ENCODE results near the gene GPR108.

GPR108 gene

GRCh38 chr19:6700586-6701316 is 36.6 kb downstream of the GPR108 start:
- DNase-seq: no peak

- no peak for DNase-seq
Observed at GRCh38 chr19:6699935-6700334, 37.4 kb downstream of the GPR108 start.

- no peak for DNase-seq
Observed at GRCh38 chr19:6697291-6697690, 40.1 kb downstream of the GPR108 start.

- no peak for DNase-seq
Observed at GRCh38 chr19:6696239-6696820, 41.0 kb downstream of the GPR108 start.

- DNase-seq: no peak
Observed at GRCh38 chr19:6694147-6694815, 43.1 kb downstream of the GPR108 start.

GRCh38 chr19:6693681-6694080 is 43.7 kb downstream of the GPR108 start:
- no peak for DNase-seq

- no peak for DNase-seq
Observed at GRCh38 chr19:6693056-6693471, 44.3 kb downstream of the GPR108 start.

GRCh38 chr19:6692027-6692426 is 45.4 kb downstream of the GPR108 start:
- DNase-seq: no peak

- no peak for DNase-seq
Observed at GRCh38 chr19:6691342-6691741, 46.0 kb downstream of the GPR108 start.

- no peak for DNase-seq
Observed at GRCh38 chr19:6690160-6690885, 47.1 kb downstream of the GPR108 start.

GRCh38 chr19:6687114-6687513 is 50.3 kb downstream of the GPR108 start:
- no peak for DNase-seq

- no peak for DNase-seq
Observed at GRCh38 chr19:6686628-6686975, 50.8 kb downstream of the GPR108 start.

- no peak for DNase-seq
Observed at GRCh38 chr19:6685962-6686627, 51.3 kb downstream of the GPR108 start.

GRCh38 chr19:6685482-6685881 is 51.9 kb downstream of the GPR108 start:
- no peak for DNase-seq

- no peak for DNase-seq
Observed at GRCh38 chr19:6683971-6684370, 53.4 kb downstream of the GPR108 start.

GRCh38 chr19:6682607-6683128 is 54.7 kb downstream of the GPR108 start:
- no peak for DNase-seq

GRCh38 chr19:6680141-6680540 is 57.2 kb downstream of the GPR108 start:
- no peak for DNase-seq
